SK-N-MC (cell line): Measurements from ENCODE around the gene EDNRA.

Source experiments
- EZH2 ChIP-seq: fragments of 200-600 bp; sonication (generic); IDR thresholded peaks from one replicate; pipeline ENCODE4 v1.6.1; 2017; ENCODE audit warnings: antibody characterized with exemption
- FOXP2 ChIP-seq: optimal IDR thresholded peaks from 2 replicates; pipeline ENCODE3; 2011; ENCODE audit warnings: mild to moderate bottlenecking, moderate library complexity; ENCODE audit not compliant: insufficient read depth; ENCODE audit errors: extremely low read length, control extremely low read depth
- POLR2AphosphoS5 ChIP-seq: IDR thresholded peaks from 2 replicates; pipeline ENCODE4 v1.6.1; 2012; ENCODE audit warnings: mild to moderate bottlenecking, low read depth, low read length, borderline replicate concordance

DNA sequence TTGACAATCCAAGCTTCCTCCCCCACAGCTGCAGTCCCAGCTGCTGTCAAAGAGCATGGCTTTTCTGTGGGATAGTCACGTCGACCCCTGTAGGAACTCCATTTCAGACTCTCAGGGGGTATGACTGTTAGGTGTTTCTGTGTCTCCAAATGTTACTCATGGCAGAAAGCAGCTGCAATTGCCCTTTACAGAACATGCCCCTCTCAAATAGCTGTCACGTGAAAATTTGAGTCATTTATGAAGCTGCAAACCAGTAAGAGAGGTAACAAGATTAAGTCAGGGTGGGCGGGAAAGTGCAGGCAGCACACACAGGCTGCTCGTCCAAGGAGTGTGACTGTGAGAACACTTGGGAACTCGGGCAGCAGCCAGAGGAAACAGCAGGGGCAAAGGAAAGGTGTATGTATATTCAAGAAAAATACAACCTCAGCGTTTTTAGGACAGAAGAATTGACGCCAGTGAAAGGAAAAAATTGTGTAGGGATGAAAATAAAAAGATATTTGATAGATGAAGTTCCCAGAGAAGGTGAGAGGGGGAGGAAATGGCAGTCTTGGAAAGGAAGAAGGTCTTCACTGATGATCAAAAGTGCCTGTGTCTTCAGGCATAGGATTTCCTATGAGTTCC is 69.8 kb downstream of the EDNRA start:
- TF ChIP-seq EZH2, result no peak
- TF ChIP-seq POLR2AphosphoS5, result no peak
- TF ChIP-seq FOXP2, result no peak
